ENCODE measurements around the gene TBXAS1.

The TBXAS1 gene

DNA sequence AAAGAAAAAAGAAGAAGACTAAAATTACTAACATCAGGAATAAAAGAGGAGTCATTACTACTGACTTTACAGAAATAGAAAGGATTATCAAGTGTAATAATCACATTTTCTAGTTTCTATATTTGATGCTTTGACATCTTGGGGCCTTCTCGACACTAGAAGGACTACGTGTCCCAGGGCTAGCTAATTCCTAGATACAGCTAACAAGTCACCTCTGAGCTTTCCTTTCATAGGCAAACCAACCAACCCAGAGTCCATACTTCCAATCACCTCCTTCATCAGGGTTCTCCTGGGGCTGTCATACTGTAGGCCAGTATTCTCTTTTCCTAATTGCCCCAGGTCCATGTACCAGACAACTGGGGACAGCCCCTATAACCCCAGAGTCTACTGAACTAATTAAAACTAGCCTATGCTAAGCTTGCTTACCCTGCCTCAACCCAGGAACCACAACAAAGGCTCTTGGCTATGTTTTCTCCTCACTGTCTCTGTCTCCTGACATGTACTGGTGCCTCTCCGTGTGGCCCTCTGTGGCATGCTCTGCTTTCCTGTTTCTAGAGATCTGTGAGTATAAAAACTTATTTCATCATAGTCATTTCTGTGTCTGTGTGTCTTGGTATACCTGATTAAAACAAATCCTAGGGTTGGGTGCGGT lies 240.4 kb downstream of the TBXAS1 start:
- DNase-seq (ENCODE audit: low read depth in 2 of 2) = no peak

Data from stimulated activated CD4-positive, alpha-beta T cell treated with anti-CD3 and anti-CD28 coated beads, Interleukin-1b, Interleukin-23, amount 100 ng/mL, for 4 hours (primary cell).